PFSK-1 (cell line): ENCODE measurements around the gene FCN2.

Experiments
- FOXP2 ChIP-seq: optimal IDR thresholded peaks from 2 replicates; pipeline ENCODE3; 2011; ENCODE audit warnings: borderline replicate concordance, control low read depth, inconsistent platforms; ENCODE audit not compliant: insufficient read depth; ENCODE audit errors: extremely low read length, extremely low read depth
- POLR2AphosphoS5 ChIP-seq: IDR thresholded peaks from 2 replicates; pipeline ENCODE4 v1.6.1; 2012; ENCODE audit warnings: low read depth, mild to moderate bottlenecking, control low read depth, low read length, moderate library complexity
- REST ChIP-seq, 2 experiments: IDR thresholded peaks; 2 replicates each; pipeline versions ENCODE4 v1.6.1 to v1.8.0; 2011 to 2012; ENCODE audit warnings: low read depth in 2 of 2, low read length in 2 of 2, control low read depth in 1 of 2, inconsistent platforms in 1 of 2, mild to moderate bottlenecking in 1 of 2, moderate library complexity in 1 of 2; ENCODE audit not compliant: insufficient read depth in 1 of 2
- SIN3A ChIP-seq: IDR thresholded peaks from 2 replicates; pipeline ENCODE4 v1.6.1; 2012; ENCODE audit warnings: mild to moderate bottlenecking, low read length, moderate library complexity, borderline replicate concordance; ENCODE audit not compliant: insufficient read depth
- TAF1 ChIP-seq: IDR thresholded peaks from 2 replicates; pipeline ENCODE4 v1.6.1; 2012; ENCODE audit warnings: low read length, control low read depth, borderline replicate concordance; ENCODE audit not compliant: insufficient read depth

Gene FCN2

GRCh38 chr9:134882204-134882785 lies 1.7 kb downstream of the FCN2 start:
- TF ChIP-seq SIN3A (no peak), REST (IDR thresholded peaks at IDR 0.05; ENCODE audit: insufficient read depth in 1 of 2, low read depth in 2 of 2, low read length in 2 of 2) (no peak), POLR2AphosphoS5 (no peak), TAF1 (no peak), FOXP2 (no peak)

- TF ChIP-seq SIN3A: no peak
- TF ChIP-seq REST (IDR thresholded peaks at IDR 0.05; ENCODE audit: insufficient read depth in 1 of 2, low read depth in 2 of 2, low read length in 2 of 2): no peak
- no peak for TF ChIP-seq TAF1
- TF ChIP-seq POLR2AphosphoS5: no peak
- no peak for TF ChIP-seq FOXP2
Measured at GRCh38 chr9:134883040-134883782, 2.6 kb downstream of the FCN2 start.

- no peak for TF ChIP-seq REST (IDR thresholded peaks at IDR 0.05; ENCODE audit: insufficient read depth in 1 of 2, low read depth in 2 of 2, low read length in 2 of 2)
- TF ChIP-seq SIN3A: no peak
- no peak for TF ChIP-seq FOXP2
- TF ChIP-seq TAF1: no peak
- TF ChIP-seq POLR2AphosphoS5: no peak
Measured at GRCh38 chr9:134884492-134884891, 3.9 kb downstream of the FCN2 start.

- TF ChIP-seq TAF1 (no peak), SIN3A (no peak), POLR2AphosphoS5 (no peak), FOXP2 (no peak), REST (IDR thresholded peaks at IDR 0.05; ENCODE audit: insufficient read depth in 1 of 2, low read depth in 2 of 2, low read length in 2 of 2) (no peak)
Measured at GRCh38 chr9:134885001-134885678, 4.5 kb downstream of the FCN2 start.
